NCI-H2196 treated with DMSO at 0.1 percent for 48 hours (cell line): ENCODE data around the gene PNPO.

Source experiments
- DNase-seq: peaks from one replicate; lab custom pipeline; 2025; ENCODE audit not compliant: unreplicated experiment; lab: John Stamatoyannopoulos, UW

Gene PNPO

DNA sequence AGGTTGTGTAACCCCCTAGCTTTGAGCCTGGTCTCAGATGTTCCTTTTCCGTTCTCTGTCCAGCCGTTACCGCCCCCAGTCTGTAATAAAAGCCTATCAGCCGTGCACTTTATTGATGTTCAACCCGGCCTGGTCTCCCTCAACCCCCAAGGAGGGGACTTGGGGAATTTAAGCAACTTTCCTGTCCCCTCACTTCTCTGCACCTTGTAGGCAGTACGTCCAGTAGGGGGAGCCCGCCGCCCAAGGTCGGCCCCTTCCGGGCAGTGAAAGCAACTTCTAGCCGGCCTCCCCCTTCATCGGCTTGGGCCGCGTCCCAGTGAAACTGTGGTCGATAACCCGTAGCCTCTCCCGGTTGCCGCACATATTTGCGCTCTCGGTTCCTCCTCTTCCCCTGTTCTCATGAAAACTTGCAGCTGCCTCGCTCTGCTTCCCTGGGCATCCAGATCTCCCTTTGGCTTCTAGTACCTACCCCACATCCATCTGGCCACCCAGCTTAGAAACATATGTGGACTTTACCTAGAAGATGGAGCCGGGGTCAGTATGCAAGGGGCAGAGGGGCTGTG, 7.9 kb downstream of the PNPO start:
- peak; percentile 86 for DNase-seq

DNA sequence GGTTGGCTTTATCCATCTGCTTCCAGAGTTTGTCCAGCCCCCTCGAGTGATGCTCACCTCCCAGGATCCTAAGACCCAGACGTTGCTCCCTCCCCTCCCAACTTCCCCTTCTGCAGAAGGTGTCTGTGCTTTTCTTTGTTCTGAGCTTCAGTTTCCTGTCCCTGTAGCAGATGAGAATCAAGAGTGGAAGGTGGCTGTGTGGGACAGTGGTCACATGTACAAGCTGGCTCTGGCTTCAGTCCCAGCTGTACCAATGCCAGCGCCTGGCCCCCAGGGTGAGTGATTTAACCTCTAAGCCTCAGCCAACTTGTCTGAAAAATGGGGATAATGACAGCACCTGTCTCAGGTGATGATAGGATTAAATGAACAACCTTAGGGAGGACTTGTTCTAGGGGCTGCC, 8.6 kb downstream of the PNPO start:
- peak; percentile 21 for DNase-seq

DNA sequence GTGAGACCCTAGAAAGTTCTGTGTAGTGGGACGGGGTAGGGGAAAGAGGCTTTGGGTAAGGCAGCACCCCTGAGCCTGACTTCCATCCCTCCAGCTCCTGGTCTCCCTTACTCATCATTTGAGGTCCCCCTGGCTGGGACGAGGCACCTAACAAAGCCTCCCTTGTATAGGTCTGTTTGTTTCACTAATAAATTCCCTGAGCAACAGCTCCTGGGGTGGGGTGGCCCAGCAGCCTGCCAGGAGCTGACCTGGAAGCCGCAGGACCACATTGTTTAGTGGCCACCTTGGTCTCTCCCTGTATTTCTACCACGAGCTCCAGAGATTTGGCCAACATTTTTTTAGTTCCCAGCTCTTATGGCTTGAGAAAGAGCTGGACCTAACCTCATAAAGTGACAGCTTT, 9.1 kb downstream of the PNPO start:
- no peak for DNase-seq

DNA sequence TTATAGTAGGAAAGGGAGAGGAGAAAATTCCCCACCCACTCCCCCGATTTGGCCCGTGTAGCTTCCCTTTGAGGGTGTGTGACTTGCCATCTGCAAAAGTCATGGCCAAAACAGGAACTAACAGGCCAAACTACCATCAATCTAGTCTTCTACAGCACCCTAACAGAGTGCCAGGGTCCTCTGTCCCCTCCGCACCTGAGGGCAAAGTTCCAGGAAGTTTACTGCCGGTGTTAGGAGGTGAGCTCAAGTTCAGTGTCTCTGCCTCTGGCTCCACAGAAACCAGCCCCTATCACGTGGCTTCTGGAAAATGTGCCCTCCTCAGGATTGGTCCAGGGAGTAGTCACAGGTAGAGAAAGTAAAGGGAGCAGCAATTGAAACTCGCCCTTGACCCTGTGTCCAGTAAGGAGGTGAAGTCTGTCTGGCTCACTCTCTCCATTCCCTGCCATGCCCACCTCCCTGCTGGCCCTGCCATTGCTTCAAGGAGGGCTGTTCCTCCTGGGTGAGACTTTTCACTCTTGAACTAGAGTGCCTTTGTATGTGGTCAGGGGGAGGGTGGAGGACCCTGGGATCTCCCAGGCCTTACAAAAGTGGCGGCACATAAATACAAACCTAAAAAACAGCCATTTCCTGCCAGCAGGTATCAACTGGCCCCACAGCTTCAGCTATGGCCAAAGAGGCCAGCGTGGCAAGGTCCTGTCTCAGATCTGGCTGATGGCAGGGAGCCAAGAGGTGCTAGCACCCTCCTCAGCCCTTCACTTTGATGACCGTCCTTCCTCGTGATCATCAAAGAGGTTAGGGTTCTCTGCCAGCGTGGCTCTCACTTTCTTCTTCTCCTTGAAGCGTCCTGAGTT, 11.0 kb downstream of the PNPO start:
- no peak for DNase-seq

DNA sequence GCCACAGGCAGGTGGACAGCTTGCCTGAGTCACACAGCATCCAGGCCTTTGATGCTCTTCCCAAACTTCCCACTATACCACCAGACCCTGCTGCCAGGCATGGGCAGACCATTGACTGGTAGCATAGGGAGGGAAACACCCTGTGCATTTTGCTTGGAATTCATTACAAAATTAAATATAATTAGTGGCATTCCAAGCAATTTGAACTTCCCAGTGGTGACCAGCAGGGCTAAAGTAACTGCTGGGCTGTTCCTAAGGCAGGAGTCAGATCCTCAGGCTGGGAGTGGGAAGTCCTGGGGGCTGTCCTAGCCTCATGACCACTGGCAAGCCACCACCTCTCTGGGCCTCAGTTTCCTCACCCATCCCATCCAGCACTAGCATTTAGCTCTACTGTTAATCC, 12.5 kb downstream of the PNPO start:
- no peak for DNase-seq

DNA sequence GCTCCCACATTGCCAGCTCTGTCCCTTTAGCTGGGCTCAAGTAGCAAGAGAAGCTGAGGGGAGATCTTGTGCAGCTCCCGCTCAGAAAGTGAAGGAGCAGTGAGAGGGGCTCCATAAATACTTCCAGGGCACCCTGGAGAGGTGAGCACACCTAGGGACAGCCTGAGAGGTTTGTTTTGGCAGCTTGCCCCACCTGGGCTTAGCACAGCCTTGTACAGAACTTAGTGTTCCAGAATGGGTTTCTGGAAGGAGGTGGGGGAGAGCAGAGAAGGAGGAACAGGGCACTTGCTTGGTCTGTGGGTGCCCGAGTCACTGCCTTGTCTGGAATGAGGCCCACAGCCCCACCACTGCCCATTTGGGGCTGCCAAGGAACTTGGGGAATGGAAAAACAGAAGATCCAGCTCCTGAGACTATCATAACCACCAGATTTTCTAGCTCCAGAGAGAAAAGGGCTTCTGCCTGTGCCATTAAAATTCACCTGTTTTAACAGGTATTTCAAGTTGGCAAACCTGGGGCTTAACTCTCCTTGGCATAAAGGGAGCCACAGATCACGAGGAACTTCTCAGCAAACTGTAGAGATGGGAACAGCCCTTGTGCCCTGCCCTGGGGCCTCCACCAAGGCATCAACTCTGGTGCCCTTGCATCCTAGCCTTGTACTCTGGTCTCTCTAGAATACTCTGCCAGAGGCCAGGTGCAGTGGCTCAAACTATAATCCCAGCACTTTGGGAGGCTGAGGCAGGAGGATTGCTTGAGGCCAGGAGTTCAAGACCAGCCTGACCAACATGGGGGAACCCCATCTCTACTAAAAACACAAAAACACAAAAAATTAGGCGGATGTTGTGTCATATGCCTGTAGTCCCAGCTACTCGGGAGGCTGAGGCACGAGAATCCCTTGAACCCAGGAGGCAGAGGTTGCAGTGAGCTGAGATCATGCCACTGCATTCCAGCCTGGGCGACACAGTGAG, 14.4 kb downstream of the PNPO start:
- no peak for DNase-seq

DNA sequence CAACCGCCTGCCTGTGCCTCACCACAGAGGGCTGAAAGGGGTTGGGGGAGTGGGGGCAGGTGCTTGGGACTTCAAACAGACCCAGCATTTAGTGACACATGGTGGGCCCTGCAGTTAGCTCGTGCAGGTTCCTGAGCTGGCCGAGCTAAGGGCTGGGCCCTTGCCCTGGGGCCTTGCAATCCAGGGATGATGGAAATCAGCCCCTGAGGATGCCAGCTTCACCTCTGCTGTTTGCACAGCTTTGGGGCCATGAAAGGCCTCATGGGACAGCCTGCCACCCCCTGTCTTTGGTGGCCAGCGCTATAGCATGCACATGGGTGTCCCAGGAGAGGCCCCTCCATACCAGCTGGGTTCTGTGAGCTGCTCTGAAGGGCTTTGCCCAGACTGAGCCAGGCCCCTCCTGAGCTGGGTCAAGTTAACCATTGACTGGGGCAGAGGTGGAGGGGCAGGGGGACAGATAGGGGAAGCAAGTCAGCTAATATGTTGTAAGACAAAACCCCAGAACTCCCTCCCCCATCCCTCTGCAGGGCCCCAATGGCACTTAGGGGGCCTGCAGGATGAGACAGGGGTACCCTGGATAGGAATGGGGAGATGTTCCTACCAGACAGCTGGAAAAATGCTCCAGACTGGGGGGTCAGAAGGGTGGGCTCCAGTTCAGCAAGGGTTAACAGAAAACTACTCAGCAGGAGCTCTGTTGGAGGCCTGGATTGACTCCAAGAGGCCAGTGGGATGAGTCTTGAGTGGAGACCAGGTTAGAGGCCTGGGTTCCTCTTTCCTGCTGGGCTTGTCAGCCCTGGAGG, 15.6 kb downstream of the PNPO start:
- DNase-seq = no peak

DNA sequence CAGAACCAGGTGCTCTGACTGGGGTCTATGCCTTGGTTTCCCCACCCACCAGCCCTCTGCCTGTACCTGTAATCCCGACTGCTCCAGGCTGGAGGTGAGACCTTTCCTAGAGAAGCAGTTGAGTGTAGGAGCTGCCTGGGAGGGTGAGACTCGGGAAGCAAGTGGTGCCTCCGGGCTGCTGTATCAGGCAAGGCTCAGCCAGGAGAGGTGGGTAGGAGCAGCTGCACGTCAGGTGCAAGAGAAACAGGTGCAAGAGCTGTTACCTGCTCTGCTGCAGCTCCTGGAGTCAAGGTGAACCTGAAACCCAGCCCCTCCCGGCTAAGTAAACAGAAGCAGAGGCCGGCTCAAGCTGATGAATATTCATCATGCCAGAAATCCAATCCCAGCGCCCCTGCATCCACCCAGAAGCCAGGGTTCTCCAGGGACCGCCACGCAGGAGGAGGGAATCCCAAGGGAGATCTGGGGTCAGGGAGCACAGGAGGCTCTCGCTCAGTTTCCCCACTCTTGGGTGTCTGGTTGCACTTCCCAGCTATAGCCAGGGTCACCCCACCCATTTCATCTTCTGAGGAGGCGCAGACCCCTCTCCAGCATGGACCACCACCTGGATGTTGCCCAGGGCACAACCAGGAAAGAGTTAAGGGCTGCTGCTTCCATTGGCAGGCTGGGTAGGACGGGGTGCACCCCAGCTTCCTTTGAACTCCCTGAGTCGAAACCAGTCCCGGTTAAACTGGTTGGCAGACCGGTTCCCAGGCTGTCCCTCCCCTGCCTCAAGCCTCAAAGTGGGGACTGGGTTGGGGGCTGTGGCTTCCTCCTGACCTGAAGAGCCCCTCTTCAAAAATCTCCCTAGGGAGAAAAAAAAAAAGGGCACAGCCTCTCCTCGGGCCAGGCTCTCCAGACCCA, 16.5 kb downstream of the PNPO start, which contains the start of gene PRR15L:
Gene PRR15L, minus strand, starts transcription at position 293 of the 900 bp plus-strand sequence. CDS start 4,649 bp downstream, outside the sequence.
- peak; percentile 88 for DNase-seq

DNA sequence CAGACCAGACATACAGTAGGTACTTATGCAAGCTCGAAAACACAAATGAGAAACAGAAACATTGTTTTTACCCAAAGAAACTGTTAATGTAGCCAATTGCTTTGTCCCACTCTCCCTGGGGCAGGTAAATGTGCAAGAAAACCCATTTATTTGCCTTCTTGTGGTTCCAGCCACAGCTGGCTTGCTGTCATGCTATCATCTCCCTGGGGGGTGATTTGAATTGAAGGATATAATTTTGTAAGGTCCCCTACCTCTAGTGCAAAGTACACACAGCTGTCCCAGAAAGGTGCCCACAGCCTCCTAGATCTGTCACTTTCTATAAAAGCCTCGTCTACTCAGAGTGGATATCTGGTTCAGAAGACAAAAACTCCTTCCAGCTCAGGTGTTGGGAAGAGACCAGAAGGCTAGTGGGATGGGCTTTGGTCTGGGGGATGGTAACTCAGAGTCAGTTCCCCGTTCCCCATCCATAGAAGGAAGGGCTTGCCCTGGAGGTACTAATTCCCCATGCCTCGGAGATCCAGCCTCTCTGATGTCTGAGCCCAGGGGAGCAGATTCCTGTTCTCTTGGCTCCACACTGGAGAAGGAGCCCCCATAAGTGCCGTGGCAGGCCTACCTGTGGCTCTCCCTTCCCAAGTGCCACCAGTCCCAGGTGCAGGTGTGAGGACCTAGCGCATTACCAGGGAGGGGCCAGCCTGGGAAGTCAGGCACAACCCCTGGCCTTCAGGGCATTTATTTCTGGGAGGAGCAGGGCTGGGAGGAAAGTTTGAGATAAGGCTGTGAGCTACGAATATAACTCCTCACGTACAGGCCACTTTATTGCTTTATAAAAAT, 18.7 kb downstream of the PNPO start:
- no peak for DNase-seq

DNA sequence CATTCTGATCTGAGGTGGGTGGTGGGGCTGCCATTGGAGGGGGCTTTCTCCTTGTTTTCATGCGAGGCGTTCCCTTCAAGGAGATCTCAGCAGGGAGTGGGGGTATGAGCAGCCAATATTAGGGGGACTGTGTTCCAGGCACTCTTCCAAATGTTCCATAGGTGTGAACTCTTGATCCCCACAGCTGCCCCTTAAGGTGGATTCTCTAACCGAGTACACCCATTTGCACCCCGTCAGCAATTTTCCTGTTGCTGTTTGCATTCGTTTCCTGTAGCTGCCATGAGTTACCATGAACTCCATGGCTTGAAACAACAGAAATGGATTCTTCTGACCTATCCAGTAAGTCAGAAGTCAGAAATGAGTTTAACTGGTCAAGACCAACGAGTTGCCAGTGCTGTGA, 20.0 kb downstream of the PNPO start:
- no peak for DNase-seq

DNA sequence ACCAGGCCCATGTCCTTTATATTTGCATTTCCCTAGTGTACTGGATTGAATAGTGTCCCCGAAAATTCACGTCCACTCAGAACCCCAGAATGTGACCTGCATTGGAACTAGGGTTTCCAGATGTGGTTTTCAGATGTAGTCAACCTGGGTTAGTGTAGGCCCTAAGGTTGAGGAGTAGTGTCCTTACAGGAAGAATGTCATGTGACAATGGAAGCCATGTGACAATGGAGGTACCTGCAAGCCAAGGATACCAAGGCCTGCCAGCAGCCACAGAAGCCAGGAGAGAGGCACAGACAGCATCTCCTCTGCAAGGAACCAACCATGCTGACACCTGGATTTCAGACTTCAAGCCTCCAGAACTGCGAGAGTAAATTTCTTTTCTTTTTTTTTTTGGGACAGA, 21.5 kb downstream of the PNPO start:
- DNase-seq = no peak

DNA sequence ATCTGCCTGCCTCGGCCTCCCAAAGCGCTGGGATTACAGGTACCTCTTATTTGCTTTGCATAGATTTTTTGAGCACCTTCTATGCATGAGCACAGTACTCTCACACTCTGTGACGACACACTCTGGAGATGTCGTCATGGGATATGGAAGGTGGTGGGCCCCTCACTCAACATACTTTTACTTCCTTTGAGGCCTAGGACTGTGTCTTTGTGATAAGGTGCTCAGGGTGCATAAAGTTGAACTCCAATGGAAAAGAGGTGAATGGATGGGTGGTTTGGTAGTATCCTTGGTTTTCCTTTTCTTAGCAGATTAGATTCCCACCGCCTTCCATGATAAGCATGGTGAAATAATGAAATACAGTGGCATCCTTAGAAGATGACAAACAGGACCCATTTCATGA, 23.5 kb downstream of the PNPO start:
- no peak for DNase-seq

DNA sequence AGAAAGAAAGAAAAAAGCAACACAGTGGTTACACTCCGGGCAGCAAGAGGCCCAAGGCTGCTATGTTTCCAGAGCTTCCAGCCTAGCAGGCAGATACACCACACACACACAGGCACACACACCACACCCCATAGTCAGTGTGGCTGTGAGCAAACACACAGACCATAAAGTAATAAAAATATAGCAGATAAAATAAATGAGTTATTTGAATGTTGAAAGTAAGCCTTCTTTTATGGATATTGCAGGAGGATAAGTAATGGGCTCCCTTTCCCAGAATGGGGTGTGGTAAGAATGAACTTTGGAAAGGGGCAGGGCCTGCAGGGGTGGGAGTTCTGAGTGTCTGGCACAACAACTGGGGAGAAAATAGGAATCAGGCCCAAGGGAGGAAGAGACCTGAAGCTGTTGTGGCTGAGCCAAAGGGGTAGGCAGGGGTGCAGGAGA, 24.7 kb downstream of the PNPO start:
- no peak for DNase-seq

DNA sequence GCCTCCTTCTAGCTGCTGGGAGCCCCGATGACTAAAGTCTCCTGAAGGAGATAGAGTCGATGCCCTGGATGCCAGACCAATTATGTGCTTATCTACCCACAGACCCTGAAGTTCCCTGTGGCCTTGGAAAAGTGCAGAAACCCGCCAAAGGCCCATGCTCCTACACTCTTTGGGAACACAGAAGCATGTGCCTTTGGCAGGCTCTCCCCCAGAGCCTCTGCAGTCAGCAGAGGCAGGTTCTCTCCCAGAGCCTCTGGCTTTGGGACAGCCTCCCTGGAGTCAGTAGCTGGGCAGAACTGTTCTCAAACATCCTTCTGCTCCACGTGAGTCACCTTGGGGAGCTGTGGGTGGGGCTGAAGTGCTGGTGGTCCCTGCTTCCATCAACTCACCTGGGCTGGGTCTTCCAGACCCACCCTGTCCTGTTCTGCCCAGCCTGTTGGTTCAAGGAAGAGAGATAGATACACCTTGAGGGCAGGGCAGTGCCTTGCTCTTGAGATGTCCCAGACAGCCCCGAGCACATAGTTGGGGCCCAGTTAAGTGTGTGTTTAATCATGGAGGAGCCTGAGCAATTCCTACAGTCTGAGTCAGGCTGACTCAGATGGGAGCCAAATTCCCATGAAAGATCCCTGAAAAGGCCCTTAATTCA, 26.4 kb downstream of the PNPO start:
- no peak for DNase-seq

DNA sequence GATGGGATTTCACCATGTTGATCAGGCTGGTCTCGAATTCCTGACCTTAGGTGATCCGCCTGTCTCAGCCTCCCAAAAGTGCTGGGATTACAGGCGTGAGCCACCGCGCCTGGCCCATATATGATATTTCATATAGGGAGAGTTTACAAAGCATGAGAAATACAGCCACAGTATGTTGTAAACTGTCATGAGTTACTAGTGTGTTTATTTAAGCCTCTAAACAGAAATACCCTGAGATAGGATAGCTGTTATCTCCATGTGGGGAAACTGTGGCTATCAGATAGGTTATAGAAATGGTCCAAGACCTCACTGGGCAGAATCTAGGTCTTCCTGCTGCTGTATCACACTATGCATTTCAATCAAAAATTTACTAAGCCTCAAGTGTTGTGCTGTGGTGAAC, 27.5 kb downstream of the PNPO start:
- no peak for DNase-seq

DNA sequence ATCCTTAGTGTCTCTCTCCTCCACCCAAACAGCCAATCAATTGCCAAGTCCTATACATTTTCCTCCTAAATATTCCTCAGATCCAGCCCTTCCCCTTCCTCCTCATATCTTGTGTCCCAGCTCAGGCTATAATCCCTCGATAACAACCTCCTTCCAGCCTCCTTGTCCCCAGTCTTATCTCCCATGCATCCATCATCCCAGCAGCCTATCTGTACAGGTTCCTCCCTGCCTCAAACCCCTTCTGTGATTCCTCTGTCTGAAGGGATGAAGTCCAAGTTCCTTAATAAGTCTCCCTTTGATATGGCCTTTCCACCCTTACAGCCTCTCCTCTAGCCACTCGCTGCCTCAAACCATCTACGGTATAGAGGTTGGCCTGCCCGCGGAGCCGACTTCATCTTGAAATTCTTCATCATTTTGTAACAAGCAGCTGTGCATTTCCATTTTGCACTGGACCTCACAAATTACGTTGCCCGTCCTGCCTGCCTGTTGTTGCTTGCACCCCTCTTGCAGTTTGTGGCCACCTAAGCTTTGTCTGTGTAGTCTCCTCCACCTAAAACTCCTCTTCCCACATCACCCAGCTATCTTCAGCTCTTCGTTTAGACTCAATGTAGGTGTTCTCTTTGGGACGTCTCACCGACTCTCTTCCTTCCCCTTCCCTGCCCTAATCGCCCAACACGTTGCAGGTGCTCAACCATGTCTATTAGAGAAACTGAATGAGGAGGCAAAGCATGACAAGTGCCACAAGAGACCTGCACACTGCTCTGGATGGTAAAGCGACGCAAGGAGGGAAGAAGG, 28.8 kb downstream of the PNPO start:
- no peak for DNase-seq

DNA sequence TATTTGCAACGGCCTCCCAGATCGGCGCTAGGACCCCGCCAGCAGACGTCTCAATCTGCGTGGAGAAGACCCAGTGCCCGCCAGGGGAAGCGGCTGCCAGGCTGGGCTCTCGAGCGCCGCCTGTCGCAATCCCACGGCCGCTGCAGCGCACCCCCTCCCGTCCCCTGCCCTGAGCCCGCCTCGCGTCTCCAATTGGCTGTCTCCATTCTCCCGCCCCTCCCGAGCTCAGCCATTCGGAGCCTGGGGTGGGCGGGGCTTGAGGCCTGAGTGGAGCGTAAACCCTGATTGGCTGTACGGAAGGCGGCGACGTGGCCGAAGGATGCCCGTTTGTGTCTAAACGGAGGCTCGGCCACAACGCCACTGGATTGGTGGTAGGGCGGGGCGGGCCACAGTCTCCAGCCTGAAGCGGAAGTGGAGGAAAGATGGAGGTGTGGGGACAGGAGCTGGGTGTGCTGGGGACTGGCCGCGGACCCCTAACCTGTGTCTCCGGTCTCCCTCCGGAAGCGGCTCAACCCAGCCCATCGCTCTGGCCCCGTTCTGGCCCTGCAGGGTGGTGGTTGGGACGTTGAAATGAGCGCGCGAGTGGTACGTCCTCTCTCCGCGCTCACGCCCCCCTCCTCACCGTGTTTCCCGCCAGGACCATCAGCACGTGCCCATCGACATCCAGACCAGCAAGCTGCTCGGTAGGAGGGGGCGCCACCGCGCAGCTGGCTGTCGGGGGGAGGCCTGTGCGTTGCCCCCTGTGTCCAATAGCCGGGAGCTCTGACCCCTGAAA, 29.5 kb downstream of the PNPO start, which contains the start of gene CDK5RAP3:
Gene CDK5RAP3, plus strand, starts transcription at position 389 of the 775 bp plus-strand sequence. Its CDS starts 34 bp downstream, at position 423.
- DNase-seq = peak; percentile 99
